Measurements from ENCODE around the gene MBNL1. TPM values are rescaled to one million over a fixed set of nuclear protein-coding genes. Genes with fewer than 3 reads are reported as not detected.
A peak's percentile ranks its signal among the peaks of the same experiment; 100 is the strongest.

Gene MBNL1
- total RNA-seq, 1 donor from 2014 or later = 172 TPM

- intact Hi-C loops (cut with micrococcal nuclease) = no loop called here
- Histone ChIP-seq H3K27ac (replicated peaks) (no peak overlapping the region), H3K9me3 (replicated peaks) (peaks cover 4% of the 10 kb centered on the region), H3K4me3 (no peak overlapping the region), H3K36me3 (peaks cover 4% of the 10 kb centered on the region), H3K4me1 (peaks cover 15% of the 10 kb centered on the region), H3K27me3 (ENCODE audit: low read depth) (no peaks in the 10 kb centered on the region)
- no peak for TF ChIP-seq CTCF (IDR thresholded peaks at IDR 0.05; ENCODE audit: borderline replicate concordance)
- DNase-seq = no peak
Measured at GRCh38 chr3:152470095-152470494, 201.4 kb downstream of the MBNL1 start.

DNA sequence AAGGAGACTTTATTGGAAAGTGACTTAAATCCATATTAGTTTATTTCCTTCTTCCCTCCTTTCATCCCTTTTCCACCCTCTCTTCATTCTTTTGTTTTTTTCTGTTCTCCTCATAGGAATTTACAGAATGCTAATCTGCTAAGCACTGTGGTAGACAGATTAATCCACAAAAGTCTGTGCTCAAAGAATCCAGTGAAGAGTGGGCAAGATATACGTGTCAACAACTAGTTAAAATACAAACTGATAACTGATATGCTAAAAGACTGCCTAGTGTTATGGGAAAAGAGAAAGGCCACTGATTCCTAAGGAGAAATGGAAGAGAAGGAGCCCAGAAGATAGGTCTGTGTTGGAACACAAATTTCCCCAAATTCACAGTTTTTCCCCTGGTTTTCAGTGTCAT is 202.2 kb downstream of the MBNL1 start:
- H3K27ac ChIP-seq (replicated peaks) = no peak overlapping the region
- no peaks in the 10 kb centered on the region for H3K36me3 ChIP-seq

GRCh38 chr3:152471814-152472671 is 203.3 kb downstream of the MBNL1 start:
- TF ChIP-seq CTCF (IDR thresholded peaks at IDR 0.05; ENCODE audit: borderline replicate concordance) = peak; percentile 82
- Histone ChIP-seq H3K4me1 (peaks cover 7% of the 10 kb centered on the region), H3K27me3 (ENCODE audit: low read depth) (no peaks in the 10 kb centered on the region), H3K9me3 (replicated peaks) (peaks cover 20% of the 10 kb centered on the region), H3K36me3 (no peaks in the 10 kb centered on the region), H3K27ac (replicated peaks) (peak overlapping the region; percentile 35), H3K4me3 (peak overlapping the region; percentile 55)
- intact Hi-C loops (cut with micrococcal nuclease) = no loop called here
- peak; percentile 31 for DNase-seq

More for the DNA sequence above, 202.2 kb downstream of the MBNL1 start:
- H3K4me1 ChIP-seq = peaks cover 7% of the 10 kb centered on the region
- no peak for DNase-seq
- intact Hi-C loops (cut with micrococcal nuclease) = no loop called here
- no peak overlapping the region for H3K4me3 ChIP-seq
- TF ChIP-seq CTCF (IDR thresholded peaks at IDR 0.05; ENCODE audit: borderline replicate concordance) = no peak
- peaks cover 12% of the 10 kb centered on the region for H3K9me3 ChIP-seq (replicated peaks)
- no peaks in the 10 kb centered on the region for H3K27me3 ChIP-seq (ENCODE audit: low read depth)

DNA sequence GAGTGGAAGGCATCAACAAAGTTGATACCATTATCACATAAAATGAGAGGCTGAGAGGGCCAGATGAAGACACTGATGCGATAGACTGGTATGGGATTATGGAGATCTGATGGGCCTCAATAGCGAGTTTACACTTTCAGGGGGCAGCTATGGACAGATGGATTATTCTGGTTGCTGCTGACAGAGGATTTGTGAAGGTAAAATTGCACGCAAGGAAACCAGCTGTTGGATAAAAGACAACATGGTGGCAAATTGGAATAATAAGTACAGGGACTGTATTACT is 203.9 kb downstream of the MBNL1 start:
- Histone ChIP-seq H3K27me3 (ENCODE audit: low read depth) (no peaks in the 10 kb centered on the region), H3K36me3 (no peaks in the 10 kb centered on the region), H3K27ac (replicated peaks) (no peak overlapping the region), H3K4me1 (peaks cover 7% of the 10 kb centered on the region), H3K9me3 (replicated peaks) (peaks cover 20% of the 10 kb centered on the region), H3K4me3 (no peak overlapping the region)
- DNase-seq = no peak
- intact Hi-C loops (cut with micrococcal nuclease) = no loop called here
- no peak for TF ChIP-seq CTCF (IDR thresholded peaks at IDR 0.05; ENCODE audit: borderline replicate concordance)

DNA sequence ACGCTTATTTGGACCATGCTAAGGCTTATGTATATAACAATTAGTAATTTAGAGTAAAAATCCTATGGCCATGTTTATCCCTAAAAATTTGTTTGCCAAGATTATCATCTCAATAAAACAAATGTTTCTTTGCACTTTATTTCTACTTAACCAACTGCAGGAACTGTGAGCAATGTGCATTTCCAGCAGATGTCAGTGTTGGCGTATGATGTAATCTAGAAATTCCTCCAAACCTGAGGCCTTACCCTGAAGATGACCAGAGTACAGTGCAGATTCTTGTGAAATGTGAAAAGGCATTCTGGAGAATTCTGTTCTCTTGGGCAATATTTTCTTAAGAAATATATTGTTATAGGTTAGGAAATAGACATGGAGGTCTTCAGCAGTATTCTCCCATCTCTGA is 205.9 kb downstream of the MBNL1 start:
- H3K27ac ChIP-seq (replicated peaks) = no peak overlapping the region
- H3K9me3 ChIP-seq (replicated peaks) = peaks cover 24% of the 10 kb centered on the region
- intact Hi-C loops (cut with micrococcal nuclease) = no loop called here
- H3K4me3 ChIP-seq = no peak overlapping the region
- H3K27me3 ChIP-seq (ENCODE audit: low read depth) = no peaks in the 10 kb centered on the region
- TF ChIP-seq CTCF (IDR thresholded peaks at IDR 0.05; ENCODE audit: borderline replicate concordance) = peak; percentile 76
- H3K36me3 ChIP-seq = no peaks in the 10 kb centered on the region
- peaks cover 7% of the 10 kb centered on the region for H3K4me1 ChIP-seq
- no peak for DNase-seq
